Ureter (tissue), 1 donor: ENCODE measurements around the gene SLC38A3. TPM values are rescaled to one million over a fixed set of nuclear protein-coding genes. Genes with fewer than 3 reads are reported as not detected.
A peak's percentile ranks its signal among the peaks of the same experiment; 100 is the strongest.
"Not testable (repeated sequence)": the region's sequence is repeated elsewhere in the genome, so short reads cannot be mapped to it uniquely, and the experiment has no call there.

Experiments
- DNase-seq: peaks from one replicate; pipeline ENCODE4 v3.0.0-alpha.2; 2020; ENCODE audit warnings: low spot score
- total RNA-seq: library from RNA; stranded (reverse); gene quantifications from one replicate; pipeline ENCODE4 v1.2.4, GENCODE V29; 2023
- donor health status: DM: yes; HTN: yes; CAD: no.

Gene SLC38A3
- total RNA-seq, 1 donor from 2014 or later = 0.34 TPM

DNA sequence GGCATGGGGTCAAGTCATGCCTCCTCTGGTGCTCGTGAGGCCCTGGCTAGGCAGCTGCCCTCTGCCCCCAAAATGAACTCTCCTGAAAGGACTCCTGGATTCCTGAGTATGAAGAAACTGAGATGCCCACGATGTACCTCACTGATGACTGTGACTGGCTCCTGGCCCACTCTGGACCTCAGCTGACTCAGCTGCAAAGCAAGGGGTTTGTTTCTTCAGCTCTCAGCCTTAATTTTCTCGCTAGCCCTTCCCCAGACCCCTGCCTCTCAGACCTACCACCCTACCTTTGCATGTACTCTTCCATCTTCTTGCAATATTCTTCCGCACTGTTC, 25.7 kb downstream of the SLC38A3 start:
- DNase-seq = no peak

DNA sequence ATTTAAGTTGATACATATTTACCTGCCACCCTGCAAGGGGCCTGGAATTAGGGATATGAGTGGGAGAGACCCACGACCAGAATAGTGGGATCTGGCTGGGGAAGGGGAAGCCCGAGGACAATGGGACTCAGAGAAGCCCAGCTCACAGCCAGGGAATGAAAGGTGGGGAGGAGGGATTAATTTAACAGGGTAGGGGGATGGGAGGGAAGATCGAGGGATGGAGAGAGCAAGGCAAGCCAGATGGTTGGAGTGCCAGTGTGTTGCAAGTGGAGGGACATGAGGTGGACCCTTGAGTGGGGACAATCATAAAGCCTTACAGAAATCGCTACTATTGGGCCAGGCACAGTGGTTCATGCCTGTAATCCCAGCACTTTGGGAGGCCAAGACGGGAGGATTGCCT, 26.5 kb downstream of the SLC38A3 start:
- no peak for DNase-seq

DNA sequence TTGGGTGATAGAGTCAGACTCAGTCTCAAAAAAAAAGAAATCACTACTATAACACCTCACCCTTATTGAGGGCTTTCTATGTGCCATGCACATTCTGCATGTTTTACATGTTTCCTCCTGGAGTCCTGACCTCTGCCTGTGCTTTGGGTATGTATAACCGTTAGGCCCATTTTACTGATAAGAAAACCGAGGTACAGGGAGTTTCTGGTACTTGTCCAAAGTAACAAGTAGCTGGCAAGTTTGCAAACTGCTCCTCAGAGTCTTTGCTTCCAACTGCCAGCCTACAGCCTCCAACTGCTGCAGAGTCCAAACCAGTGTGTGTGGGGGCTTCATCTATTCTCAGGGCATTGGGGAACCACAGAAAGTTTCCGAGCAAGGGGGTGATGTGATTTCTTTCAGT, 27.2 kb downstream of the SLC38A3 start:
- DNase-seq = no peak

DNA sequence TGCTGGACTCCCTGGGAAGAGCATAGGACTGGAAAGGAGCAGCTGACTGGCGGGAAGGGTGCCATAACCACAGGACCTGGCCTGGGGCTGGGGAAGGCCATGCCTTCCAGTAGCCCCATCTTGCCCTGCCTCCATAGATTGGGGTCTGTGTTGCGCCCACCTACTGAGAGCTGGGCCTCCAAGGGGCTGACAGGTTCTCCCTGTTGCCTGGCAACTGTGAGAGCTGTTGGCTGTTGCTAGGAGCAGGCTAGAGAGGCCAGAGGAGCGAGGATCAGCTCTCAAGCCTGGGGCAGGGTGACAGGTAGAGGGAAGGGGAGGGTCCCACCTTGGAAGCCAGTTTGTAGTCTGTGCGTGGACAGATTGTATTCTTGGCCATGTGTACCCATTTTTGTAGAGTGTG, 28.1 kb downstream of the SLC38A3 start:
- DNase-seq = no peak

DNA sequence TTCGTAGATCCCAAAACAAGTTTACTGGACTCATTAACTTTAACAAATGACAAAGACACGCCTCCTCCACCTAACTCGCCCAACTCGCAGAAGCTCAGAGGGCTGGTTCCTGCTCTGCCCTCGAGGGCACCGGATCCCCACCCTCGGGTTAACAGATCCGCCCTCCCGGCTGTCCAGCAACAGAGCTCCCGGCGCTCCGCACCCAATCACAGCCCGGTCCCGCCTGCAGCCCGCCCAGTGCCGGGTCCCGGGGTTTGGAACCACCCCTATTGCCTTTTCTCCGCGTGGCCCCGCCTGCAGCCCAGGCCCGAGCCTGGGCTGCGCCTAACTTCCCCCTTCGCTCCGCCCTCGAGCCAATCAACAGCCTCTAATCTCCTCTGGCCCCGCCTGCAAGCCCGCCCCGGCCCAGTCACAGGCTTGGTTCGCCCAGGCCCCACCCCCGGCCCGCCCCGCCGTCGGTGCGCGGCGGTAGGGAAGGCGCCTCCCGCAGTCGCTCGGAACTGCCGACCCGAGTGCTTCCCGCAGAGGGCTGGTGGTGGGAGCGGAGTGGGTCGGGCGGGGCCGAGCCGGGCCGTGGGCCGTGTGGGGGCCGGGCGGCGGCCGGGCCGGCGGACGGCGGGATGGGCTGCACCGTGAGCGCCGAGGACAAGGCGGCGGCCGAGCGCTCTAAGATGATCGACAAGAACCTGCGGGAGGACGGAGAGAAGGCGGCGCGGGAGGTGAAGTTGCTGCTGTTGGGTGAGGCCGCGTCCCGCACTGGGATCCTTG, 30.8 kb downstream of the SLC38A3 start, which contains the start of gene GNAI2:
TSS of gene GNAI2 (plus strand) at position 489 of the 768 bp plus-strand sequence. CDS start at position 621, 132 bp downstream.
- peak; percentile 99 for DNase-seq

DNA sequence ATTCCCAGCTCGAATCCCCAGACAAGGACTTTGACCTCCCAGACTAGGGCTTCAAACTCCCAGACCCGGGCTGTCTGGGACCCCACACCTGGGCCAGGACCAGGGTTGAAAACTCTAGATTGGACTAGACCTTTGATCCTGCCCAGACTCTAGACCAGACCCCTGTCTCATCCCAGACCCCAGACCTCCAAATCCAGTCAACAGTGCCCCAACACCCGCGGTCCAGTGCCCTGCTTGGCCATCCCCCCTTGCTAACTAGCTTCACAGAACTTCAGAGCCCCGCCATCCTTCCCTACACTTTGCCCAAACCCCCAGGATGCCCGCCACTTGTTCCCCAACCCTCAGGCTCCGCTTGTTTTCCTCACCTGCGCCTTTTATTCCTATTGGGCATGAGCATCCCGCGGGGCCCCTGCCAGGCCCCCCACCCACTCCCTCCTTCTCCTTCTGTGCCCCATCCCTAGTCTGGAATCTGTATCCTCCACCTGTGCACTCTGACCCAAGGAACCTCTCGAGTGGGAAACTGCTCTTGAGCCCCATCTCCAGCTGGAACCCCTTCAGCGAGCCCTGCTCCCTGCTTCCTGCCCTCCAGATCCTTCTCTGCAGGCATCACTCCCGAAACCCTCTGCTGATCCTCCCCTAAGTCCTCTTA, 31.5 kb downstream of the SLC38A3 start:
- DNase-seq = no peak

DNA sequence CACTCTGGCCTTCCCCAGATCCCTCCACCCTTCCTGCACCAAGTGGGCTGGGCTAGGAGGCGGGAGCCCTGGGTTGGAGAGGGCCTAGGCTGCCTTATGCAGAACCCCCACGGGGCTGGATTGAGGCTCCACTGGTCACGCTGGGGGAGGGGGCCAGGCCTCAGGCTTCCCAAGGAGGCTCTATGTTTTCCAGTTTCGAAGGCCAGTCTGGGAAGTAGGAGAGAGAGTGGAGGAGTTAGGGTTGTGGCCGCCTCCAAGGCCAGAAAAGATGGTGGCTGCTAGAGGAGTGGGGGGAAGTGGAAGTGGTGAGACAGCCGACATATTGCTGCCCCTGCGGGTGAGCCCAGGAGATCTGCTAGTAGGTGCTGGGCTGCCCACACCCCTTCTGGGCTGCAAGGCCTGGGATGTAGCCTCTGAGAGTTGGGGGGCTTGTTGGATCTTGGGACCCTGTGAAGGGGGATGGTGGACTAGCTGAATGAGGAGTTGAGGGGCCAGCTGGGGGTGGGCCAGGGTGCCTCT, 32.1 kb downstream of the SLC38A3 start:
- peak; percentile 61 for DNase-seq

DNA sequence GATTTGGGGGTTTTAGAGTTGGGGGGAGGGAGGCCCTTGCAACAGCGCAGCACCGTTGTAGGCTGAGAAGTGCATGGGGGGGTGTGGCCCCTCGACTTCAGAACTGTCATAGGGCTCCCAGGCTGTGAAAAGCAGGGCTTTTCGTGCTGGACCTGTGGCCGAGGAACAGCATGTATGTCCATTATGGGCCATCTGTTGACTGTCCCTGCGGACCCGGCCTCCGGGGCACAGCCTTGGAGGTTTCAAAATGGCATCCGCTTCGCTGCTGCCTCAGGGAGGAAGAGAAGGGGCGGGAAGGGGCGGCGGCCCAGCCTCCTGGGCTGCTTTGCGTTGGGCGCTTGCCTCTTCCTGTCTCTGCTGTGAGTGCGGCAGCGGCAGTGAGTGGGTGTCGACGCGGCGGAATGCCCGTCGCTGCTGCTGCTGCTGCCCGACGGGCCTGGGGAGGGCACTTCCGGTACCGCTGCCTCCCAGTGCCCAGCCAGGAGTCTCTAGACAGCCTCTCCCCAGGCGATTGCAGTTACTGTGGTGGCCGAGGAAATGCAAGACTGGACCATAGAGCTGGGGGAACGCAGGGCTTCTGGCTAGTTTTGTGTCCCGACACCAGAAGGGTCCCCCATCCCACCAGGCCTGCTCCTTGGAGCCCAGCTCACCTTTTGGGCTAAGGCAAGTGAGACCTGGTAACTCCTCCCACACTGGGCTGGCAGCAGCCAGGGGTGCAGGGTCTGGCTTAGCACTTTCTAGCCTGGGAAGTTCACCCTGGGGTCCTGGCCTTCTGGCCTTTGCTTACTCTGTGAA, 32.9 kb downstream of the SLC38A3 start:
- peak; percentile 90 for DNase-seq

DNA sequence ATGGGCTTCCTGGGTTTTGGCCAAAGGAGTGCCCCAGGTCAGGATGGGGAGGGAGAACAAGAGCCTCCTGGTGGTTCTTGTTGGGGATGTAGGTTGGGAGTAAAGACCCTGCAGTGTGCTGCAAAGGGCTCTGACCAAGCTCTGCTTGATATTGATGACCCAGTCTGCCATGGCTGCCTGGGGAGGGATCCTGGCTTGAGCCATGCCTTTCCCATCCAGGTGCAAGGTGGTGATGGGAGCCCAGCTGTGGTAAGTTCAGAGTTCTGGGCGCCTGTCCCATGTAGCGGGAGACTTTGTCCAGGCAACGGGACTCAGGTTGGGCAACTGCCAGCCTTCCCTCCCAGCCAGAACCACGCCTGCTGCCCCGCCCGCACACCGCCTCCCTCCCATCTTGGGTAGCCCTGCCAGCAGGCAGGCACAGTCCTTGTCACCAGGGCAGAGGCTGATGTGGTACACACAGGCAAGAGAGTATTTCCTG, 33.5 kb downstream of the SLC38A3 start:
- peak; percentile 91 for DNase-seq

DNA sequence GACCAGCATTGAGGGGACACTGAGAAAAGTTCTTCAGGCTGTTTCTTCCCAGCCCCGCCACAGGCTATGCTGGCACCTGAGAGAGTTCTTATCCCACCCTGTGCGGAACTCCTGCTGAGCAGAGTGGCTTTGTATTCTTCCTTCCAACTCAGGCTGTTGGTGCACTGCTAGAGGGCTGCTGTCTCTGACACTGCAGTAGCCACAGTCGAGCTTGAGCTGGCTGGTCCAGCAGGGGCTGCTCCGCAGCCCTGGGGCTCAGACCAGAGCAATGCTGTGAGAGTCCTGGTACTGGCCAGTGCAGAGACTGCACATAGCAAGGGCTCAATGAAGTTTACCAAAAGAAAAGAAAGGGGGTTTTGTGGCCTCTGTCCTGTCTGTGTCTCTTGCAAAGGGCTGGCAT, 34.6 kb downstream of the SLC38A3 start:
- DNase-seq = no peak

DNA sequence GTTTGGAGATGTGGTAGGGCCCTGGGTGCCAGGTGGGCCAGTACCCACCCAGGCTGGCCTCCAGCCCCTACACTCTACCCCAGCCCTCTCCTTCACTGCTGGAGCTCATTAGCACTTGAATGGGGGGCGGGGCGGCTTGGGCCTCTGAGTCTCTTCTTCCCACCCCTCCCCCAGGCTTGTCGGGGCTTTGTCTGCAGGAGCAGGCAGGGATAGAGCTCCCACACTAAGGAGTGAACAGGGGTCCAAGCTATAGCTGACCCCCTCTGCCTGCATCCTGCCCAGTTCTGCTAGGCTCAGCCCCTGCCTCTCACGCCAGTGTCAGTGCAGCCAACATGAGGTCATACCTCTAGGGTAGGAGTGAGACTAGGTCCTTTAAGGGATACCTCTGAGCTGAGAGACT, 36.1 kb downstream of the SLC38A3 start:
- DNase-seq = no peak

DNA sequence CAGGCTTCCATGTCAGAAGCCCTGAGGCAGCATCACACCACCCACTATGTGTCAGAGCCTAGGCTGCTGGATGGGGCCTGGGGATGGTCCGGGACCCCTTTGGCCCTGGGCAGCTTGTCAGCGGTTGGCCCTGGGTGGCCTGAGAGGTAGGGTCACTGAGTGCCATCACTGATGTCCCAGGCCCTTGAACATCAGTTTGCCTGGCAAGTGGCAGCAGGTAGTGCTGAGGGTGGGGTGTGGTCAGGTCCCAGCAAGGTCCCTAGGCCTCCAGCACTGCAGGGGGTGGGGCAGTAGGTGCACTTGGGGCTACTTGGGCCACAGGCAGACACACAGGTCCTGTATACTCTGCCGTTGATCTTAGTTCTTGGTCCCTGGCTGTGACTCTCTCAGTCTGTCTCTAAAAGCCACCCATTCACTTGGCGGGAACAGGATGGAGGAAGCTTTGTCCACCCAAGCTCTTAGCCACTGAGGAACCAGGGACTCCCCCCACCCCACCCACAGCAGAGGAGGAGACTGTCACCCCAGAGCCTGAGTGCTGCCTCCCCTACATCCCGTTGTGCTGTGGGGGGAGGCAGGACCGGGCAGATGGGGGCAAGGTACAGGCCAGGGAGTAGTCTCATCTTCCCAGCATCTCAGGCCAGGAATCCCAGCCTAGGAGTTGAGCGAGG, 36.8 kb downstream of the SLC38A3 start:
- no peak for DNase-seq

DNA sequence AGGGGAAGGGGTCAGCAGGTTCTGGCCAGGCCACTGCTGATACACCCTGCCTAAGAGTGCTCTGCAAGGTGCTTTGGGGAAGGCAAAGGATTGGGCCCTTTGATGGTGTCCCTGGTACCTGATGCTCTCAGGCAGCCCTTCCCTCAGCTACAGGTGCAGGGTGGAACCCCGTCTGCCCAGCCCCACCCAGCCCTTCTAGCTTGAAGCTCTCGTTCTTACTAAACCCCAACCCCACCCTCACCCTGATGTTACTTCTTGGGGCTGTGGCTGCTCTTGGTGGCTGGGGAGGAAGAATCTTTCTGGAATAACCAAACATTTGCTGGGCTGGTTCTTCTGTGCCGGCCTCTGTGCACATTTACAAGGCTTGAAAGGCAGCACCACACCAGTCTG, 37.3 kb downstream of the SLC38A3 start:
- no peak for DNase-seq

DNA sequence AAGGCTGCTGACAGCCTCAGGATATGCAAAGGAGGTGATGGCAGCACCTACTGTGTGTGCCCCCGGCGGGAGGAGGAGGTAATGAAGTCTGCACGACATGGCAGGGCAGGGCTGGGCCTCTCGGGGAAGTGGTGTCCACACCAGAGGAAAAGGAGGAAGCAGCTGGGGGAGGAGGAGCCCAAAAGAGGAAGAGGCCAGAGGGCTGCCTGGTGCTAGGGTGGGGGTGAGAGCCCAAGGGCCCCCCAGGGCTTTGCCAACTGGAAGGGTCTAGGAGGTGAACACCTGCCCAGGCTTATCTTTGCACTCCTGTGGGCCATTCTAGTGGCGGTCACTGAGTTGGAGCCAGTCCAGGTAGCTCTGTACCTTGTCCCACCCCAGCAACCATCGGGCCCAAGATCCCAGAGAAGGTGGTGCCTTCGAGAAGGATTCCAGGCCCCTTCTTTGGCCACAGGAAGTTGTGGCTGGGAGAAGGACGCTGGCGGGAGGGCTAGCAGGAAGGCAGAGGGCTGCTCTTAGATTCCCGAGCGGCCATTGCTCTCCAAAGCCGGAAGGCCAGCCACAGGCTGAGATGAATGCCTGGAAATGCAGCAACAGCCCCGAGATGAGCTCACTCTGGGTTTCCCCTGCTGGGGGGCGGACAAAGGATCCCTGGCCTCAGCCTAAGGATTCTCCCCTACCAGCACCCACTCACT, 37.9 kb downstream of the SLC38A3 start:
- no peak for DNase-seq

DNA sequence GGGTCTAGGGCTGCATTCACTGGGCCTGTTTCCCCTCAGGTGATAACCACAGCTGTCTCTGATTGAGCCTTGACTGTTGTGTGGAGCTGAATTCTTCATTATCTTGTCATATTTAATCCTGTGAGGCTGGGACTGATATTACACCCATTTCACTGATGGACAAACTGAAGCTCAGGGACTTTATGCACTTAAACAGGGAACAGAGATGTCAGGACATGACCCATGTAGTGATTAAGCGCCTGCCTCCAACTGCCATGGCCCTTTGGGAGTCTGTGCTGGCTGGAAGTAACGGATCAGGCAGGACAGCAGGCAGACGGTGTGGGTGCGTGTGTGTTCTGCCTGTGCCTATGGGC, 38.4 kb downstream of the SLC38A3 start:
- DNase-seq = no peak

DNA sequence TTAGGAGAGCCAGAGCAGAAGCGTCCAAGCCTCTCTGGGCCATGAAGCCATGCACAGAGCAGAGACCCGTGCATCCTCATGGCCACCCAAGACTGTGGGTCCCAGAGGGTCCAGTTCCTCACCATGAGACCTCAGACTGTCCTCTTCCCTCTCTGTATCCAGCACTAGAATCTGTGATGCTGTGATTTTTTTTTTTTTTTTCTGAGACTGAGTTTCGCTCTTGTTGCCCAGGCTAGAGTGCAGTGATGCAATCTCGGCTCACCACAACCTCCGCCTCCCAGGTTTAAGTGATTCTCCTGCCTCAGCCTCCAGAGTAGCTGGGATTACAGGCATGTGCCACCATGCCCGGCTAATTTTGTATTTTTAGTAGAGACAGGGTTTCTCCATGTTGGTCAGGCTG, 39.7 kb downstream of the SLC38A3 start:
- not testable (repeated sequence) for DNase-seq

DNA sequence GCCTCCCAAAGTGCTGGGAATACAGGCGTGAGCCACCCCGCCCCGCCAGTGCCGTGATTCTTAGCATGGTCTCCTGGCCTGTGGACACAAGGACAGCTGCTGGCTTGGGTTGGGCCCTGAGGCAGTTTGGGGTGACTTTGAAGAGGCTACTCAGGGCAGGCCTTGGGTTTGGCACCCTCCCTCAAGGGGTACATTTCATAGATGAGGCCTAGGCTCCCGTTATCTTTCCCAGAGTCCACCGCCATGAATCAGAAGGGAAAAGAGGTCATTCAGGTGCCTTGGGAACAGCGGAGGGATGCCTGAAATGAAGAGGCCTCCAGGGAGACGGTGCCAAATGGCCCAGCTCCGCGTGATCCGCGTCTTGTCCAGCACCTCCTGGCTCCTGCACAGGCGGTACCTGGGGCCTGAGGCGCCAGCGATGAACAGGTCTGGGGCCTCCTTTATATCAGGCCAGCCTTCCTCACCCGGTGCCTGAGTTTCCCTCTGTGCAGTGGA, 40.2 kb downstream of the SLC38A3 start:
- DNase-seq = no peak

DNA sequence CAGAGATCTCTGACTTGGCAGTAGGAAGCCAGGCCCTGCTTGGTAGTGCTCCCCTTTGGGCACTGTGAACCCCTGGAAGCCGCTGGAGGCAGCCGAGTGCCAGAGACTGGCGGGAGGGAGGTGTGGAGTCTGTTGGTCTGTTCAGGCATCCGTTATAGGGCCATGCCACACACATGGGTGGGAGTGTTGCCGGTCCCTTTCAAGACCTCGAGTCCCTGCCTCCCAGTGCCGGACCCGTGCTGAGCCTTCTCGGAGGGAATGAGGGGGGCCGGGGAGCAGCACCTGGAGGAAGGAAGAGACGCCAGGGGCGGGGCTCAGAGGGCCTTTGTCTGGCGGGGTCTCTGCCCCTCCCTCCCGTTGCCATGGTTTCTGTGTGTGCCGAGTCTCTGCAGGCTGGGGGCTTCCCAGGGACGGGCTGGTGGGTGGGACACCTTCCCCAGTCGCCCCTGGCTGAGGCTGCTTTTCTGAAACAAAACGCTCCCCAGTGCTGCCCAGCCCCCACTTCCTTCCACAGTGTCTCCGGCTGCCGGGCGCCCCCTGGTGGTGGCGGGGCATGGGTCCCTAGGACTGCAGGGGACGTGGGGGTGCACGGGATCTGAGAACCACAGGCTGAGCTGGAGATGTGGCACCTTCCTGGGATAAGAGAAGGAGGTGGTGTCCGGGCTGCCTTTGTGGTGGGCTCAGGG, 40.9 kb downstream of the SLC38A3 start:
- DNase-seq = peak; percentile 90

DNA sequence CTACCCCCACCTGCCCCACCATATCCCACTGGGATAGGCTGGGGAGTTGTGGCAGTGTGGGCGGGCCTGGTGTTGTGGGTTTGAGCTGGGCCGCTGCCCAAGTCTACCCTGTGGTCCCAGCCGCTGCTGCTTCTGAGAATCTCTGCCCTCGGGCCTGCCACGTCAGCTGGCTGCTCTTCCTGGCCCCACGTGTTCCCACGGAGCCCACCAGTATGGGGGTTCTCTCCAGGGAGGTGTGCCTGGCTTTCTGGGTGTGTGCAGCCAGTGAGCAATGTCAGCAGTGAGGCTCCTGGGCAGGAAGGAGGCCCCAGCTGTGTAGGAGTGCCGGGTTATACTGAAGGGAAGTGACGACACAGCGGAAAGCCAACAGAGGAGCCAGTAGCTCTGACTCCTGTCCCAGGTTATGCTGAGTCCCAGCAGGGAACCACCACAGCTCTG, 41.5 kb downstream of the SLC38A3 start:
- DNase-seq = peak; percentile 66

DNA sequence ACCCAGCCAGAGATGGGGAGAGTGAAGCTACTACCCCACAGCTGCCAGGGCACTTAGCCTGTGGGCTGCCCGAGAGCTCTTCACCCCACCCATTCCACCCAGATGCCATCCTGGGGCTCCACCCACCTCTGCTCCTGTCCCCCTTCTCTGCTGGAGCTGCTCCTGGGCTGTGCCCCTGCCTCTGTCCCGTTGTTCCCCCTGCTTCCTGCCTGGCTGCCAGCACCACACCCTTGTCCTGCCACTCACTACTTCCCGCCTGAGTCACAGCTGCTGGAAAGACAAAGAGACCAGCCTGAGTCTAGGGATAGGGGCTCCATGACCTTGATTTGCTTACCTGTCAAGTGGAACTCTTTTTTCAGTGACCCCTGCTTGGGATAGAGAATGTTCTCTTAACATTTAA, 43.3 kb downstream of the SLC38A3 start:
- no peak for DNase-seq
